ENCODE data around the gene HSPBP1.
A peak's percentile ranks its signal among the peaks of the same experiment; 100 is the strongest.

Gene HSPBP1

DNA sequence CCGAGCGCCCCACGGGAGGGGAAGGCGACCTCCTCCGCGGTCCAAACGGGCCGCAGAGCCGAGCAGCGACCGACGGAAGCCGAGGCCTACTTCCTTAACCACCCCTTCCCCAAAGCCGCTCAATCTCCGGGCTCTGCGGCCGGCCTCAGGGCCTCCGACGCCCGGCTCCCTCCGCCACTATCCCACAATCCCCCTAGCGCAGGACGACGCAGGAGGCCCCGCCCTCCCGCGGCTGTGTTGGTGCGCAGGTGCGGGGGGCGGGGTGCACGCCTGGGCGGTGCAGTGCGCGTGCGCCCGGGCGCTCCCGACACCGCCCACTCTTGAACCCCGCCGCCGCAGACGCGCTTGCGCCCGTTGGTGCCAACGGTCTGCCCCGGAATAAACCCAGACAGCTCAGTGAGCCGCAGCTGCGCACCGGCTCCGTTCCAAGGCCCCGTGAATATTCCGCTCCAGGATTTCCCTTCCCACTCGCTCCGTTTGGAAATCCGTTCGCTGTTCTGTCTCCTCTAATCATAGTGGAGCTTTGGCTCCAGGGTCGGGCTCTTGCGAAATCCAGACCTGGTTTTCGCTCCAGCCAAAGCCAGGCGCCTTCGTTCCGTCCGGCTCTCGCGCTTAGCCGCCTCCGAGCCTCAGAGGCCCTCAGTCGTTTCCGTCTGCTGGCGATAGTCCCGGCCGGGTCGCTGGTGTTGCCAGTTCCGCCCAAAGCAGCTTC lies 20.9 kb downstream of the HSPBP1 start, which contains the start of gene PPP6R1:
PPP6R1 (minus strand) TSS at position 190 of the 712 bp plus-strand sequence. CDS start 11,914 bp downstream, outside the sequence.
- Mint-ChIP-seq H3K9me3 (no peaks in the 10 kb centered on the region), H3K4me3 (peak within 1 kb of the TSS; percentile 99), H3K36me3 (ENCODE audit: low read depth) (peaks cover 39% of the 10 kb centered on the region), H3K27ac (peak within 1 kb of the TSS; percentile 98), H3K27me3 (ENCODE audit: low read depth) (no peaks in the 10 kb centered on the region), H3K4me1 (ENCODE audit: low read depth) (peaks cover 41% of the 10 kb centered on the region)
- DNase-seq (ENCODE audit: low spot score) = peak; percentile 97

GRCh38 chr19:55258476-55258827 lies 21.5 kb downstream of the HSPBP1 start:
- Mint-ChIP-seq H3K4me3 (peak overlapping the region; percentile 94), H3K27ac (peak overlapping the region; percentile 96), H3K9me3 (no peaks in the 10 kb centered on the region), H3K36me3 (ENCODE audit: low read depth) (peaks cover 45% of the 10 kb centered on the region), H3K27me3 (ENCODE audit: low read depth) (no peaks in the 10 kb centered on the region), H3K4me1 (ENCODE audit: low read depth) (peaks cover 47% of the 10 kb centered on the region)
- no peak for DNase-seq (ENCODE audit: low spot score)

DNA sequence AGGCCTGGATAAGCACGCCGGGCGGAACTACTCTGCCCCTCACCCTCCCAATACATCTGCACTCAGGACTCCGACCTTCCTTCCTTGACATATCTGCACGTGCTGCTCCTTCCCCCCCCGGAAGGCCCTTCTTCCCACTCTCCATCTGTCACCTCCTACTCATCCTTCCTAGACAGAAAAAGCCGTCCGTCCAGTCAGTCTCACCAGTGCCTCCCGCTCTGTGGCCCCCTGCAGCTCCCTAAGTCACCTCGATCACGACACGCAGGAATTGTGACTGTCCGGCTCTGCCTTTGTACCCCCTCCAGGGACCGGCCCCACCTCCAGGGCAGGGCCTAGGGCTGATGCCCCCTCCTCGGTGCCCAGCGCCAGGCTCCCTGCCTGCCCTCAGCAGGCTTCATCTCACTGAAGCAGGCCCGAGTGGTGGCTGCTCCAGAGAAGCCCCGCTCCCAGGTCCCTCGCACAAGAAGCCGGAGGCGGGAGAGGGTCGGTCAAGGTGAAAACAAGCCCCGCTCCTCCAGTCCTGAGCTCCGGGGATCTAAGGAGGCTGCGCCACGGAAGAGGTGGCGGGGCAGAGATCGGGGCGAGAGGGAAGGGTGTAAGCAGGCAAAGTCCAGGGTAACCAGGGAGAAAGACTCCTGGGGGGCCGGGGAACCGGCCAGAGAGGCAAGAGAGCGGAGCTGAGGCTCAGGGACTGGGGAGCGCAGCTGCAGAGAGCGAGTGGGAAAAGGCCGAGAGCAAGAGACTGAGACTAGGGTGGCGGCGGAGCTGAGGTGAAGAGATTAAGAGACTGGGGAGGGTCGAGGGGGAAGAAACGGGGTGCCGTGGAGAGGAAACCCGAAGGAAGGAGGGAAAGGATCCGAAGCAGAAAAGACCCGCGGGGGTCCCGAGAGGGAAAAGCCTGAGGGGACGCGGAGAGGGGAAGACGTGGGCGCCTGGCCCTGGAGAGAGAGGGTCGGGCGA lies 22.2 kb downstream of the HSPBP1 start:
- no peaks in the 10 kb centered on the region for H3K27me3 Mint-ChIP-seq (ENCODE audit: low read depth)
- H3K27ac Mint-ChIP-seq = peak overlapping the region; percentile 98
- peaks cover 46% of the 10 kb centered on the region for H3K36me3 Mint-ChIP-seq (ENCODE audit: low read depth)
- H3K9me3 Mint-ChIP-seq = no peaks in the 10 kb centered on the region
- peaks cover 53% of the 10 kb centered on the region for H3K4me1 Mint-ChIP-seq (ENCODE audit: low read depth)
- peak overlapping the region; percentile 99 for H3K4me3 Mint-ChIP-seq
- DNase-seq (ENCODE audit: low spot score) = peak; percentile 27

DNA sequence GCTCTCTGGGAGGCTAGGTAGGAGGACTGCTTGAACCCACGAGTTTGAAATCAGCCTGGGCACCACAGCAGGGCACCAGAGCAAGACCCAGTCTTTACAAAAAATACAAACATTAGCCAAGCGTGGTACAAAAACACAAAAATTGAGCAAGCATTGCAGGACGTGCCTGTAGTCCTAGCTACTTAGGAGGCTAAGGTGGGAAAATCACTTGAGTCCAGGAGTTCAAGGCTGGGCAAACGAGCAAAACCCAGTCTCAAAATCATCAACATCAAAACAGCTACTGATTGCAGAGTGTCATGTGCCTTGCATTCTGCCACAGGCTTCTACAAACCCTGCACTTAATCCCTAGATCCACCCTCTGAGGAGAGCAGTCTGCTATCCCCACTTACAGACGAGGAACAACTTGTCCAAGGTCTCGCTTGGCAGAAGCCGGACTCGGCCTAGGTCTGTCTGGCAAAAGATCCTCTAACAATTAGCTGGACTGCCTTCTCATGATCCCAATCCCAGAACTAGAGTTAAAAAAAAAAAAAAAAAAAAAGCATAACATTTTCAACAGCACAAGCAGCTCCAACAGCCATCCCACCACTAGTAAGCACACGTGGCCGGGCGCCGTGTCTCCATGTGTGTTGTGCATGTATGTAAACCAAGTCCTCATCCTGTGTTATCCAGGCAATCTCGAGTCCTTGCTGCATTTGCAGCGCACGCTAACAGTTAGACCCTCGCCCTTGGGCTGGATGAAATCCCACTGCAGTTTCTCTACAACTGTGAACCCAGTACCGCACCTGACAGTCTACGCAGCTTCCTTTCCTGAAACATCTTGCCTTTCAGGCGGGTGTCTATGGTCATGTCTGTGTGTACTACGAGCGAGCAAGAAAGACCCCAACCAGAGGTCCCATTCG lies 23.1 kb downstream of the HSPBP1 start:
- H3K27me3 Mint-ChIP-seq (ENCODE audit: low read depth) = no peaks in the 10 kb centered on the region
- H3K36me3 Mint-ChIP-seq (ENCODE audit: low read depth) = peaks cover 47% of the 10 kb centered on the region

DNA sequence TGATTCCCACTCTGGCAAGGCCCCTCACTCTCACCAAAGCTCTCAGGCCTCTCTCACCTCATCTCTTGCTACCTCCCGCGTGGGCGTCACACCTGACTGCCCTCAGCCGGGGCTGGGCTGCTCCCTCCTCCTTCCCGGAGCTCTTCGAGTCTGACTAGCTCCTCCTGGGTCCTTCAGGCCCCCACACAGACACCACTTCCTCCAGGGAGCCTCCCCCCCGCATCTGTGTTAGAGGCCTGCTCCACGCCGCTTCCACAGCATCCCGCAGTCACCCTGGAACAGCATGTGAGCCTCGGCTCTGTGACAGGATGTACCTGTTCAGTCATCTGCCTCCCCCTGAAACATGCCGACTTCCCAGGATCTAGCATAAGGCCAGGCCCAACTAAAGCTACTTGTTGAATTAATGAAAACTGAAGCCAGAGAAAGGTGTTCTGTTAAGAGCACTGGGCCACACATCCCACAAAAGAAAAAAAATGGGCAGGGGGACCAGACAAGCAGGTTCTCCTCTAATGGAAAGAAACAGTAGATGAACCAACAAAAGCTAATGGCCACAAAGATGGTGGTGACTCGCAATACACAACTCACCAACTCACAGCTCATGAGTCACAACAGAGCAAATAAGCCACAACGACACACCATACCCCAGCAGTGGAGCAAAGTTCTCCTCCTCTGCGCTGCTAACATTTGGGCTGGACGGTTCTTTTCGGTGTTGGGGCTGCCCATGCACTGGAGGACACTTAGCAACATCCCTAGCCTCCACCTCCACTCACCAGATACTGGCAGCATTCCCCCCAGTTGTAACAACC lies 24.1 kb downstream of the HSPBP1 start:
- peaks cover 56% of the 10 kb centered on the region for H3K36me3 Mint-ChIP-seq (ENCODE audit: low read depth)
- peak overlapping the region; percentile 98 for H3K27ac Mint-ChIP-seq
- H3K4me3 Mint-ChIP-seq = peak overlapping the region; percentile 99
- no peaks in the 10 kb centered on the region for H3K27me3 Mint-ChIP-seq (ENCODE audit: low read depth)
- H3K9me3 Mint-ChIP-seq = no peaks in the 10 kb centered on the region
- peaks cover 64% of the 10 kb centered on the region for H3K4me1 Mint-ChIP-seq (ENCODE audit: low read depth)
- DNase-seq (ENCODE audit: low spot score) = peak; percentile 43

More for the DNA sequence above, 23.1 kb downstream of the HSPBP1 start:
- peaks cover 54% of the 10 kb centered on the region for H3K4me1 Mint-ChIP-seq (ENCODE audit: low read depth)
- DNase-seq (ENCODE audit: low spot score) = no peak
- peak overlapping the region; percentile 98 for H3K27ac Mint-ChIP-seq
- H3K4me3 Mint-ChIP-seq = peak overlapping the region; percentile 99
- no peaks in the 10 kb centered on the region for H3K9me3 Mint-ChIP-seq

DNA sequence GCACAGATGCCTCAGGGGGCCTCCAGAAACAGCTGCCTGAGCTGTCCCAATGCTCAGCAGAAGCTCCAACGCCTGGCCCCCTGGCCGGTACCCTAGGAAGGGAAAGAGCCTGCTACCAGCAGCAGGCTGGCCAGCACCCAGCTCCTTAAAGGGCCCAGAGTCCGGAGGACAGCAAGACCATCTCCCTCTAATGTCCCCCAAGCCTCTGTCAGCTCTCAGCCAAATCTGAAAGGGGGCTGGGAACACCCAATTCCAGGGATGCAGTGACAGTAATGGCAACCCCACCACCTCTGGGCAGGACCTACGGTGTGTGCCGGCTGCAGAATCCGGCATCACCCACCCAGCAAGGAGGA lies 25.3 kb downstream of the HSPBP1 start:
- no peak for DNase-seq (ENCODE audit: low spot score)
- H3K27ac Mint-ChIP-seq = peak overlapping the region; percentile 98
- peaks cover 57% of the 10 kb centered on the region for H3K4me1 Mint-ChIP-seq (ENCODE audit: low read depth)
- peak overlapping the region; percentile 99 for H3K4me3 Mint-ChIP-seq
- peaks cover 58% of the 10 kb centered on the region for H3K36me3 Mint-ChIP-seq (ENCODE audit: low read depth)
- no peaks in the 10 kb centered on the region for H3K27me3 Mint-ChIP-seq (ENCODE audit: low read depth)
- no peaks in the 10 kb centered on the region for H3K9me3 Mint-ChIP-seq

DNA sequence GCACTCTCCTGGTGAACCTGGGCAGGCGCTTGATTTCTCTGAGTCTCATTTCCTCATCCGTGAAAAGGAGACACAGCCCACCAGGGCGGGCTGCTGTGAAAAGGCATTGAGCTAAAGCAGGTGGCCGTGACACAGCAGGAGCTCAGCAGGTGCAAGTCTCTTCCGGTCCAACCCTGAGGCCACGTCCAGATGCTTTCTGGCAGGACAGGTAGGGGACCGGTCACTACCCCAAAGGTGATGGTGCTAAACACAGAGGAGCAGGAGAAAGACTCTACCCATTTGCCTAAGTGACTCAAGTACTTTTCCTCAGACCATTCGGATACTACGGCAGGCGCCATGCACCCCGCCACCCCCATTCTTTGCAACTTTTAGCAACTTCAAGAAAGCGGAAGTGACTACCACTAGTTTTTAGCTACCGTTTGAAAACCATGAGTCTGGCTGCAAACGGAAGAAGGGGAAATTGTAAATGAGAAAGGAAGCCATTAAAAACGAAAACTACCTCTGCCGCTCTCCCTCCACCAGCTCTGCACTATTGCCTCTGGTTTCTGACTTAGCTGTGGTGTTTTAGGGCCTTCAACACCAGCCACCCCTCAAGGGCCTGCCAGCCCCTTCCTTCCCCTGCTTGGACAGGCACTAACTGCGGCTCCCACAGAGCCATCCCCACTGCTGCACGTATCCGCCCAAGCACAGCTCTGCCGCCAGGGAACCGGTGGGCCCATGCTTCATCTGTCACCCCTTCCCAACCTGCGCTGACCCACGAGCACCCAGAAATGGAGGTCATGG lies 25.9 kb downstream of the HSPBP1 start:
- no peaks in the 10 kb centered on the region for H3K9me3 Mint-ChIP-seq
- peak; percentile 57 for DNase-seq (ENCODE audit: low spot score)
- H3K27me3 Mint-ChIP-seq (ENCODE audit: low read depth) = no peaks in the 10 kb centered on the region
- peaks cover 59% of the 10 kb centered on the region for H3K36me3 Mint-ChIP-seq (ENCODE audit: low read depth)
- peaks cover 54% of the 10 kb centered on the region for H3K4me1 Mint-ChIP-seq (ENCODE audit: low read depth)
- H3K27ac Mint-ChIP-seq = peak overlapping the region; percentile 98
- peak overlapping the region; percentile 99 for H3K4me3 Mint-ChIP-seq

GRCh38 chr19:55252760-55253663 lies 26.9 kb downstream of the HSPBP1 start:
- H3K27me3 Mint-ChIP-seq (ENCODE audit: low read depth) = no peaks in the 10 kb centered on the region
- DNase-seq (ENCODE audit: low spot score) = no peak
- H3K36me3 Mint-ChIP-seq (ENCODE audit: low read depth) = peaks cover 62% of the 10 kb centered on the region
- H3K4me1 Mint-ChIP-seq (ENCODE audit: low read depth) = peaks cover 54% of the 10 kb centered on the region
- H3K4me3 Mint-ChIP-seq = peak overlapping the region; percentile 99
- H3K27ac Mint-ChIP-seq = peak overlapping the region; percentile 98
- H3K9me3 Mint-ChIP-seq = no peaks in the 10 kb centered on the region

DNA sequence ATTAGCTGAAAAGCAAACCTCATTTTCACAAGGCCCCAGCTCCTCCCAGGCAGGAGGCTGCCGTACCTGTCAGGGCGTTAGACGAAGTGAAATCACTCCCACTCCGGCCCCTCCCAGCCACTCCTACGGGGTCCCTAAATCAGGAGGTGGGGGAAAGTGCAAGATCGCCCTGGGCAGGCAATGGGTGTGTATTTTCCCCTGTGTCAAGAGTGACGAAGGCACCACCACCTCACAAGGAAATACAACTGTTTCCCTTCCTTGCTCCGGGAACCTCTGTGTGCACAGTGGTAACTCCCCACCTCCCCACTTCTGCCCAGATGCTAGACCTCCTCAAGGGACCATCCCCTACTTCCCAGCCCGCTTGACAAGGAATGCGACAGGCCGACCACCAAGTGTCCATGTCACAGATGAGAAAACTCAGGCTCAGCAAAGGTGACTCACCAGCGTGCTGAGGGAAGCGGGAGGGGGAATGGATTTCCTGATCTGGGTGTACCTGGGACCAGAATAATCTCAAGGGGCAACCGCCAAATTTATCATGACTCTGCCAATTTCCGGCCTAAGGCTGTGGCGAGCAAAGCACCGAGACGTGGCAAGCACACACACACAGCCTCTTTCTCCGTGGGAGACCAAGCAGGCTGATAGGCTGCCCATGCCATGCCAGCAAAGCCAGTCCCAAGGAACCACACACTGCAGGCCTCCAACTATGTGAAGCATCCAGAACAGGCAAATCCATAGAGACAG lies 28.4 kb downstream of the HSPBP1 start:
- peak overlapping the region; percentile 89 for H3K4me3 Mint-ChIP-seq
- DNase-seq (ENCODE audit: low spot score) = peak; percentile 46

GRCh38 chr19:55250262-55251036 lies 29.5 kb downstream of the HSPBP1 start:
- Mint-ChIP-seq H3K27ac (peak overlapping the region; percentile 97), H3K4me3 (peak overlapping the region; percentile 89), H3K4me1 (ENCODE audit: low read depth) (peaks cover 34% of the 10 kb centered on the region), H3K9me3 (no peaks in the 10 kb centered on the region), H3K27me3 (ENCODE audit: low read depth) (no peaks in the 10 kb centered on the region), H3K36me3 (ENCODE audit: low read depth) (peaks cover 40% of the 10 kb centered on the region)
- no peak for DNase-seq (ENCODE audit: low spot score)

More for the DNA sequence above, 28.4 kb downstream of the HSPBP1 start:
- H3K27ac Mint-ChIP-seq = peak overlapping the region; percentile 97
- H3K9me3 Mint-ChIP-seq = no peaks in the 10 kb centered on the region
- H3K36me3 Mint-ChIP-seq (ENCODE audit: low read depth) = peaks cover 48% of the 10 kb centered on the region
- no peaks in the 10 kb centered on the region for H3K27me3 Mint-ChIP-seq (ENCODE audit: low read depth)
- peaks cover 44% of the 10 kb centered on the region for H3K4me1 Mint-ChIP-seq (ENCODE audit: low read depth)
